WERI-Rb-1 (cell line): ENCODE measurements around the gene KICS2.

Source experiments
- DNase-seq: peaks from one replicate; pipeline ENCODE4 v3.0.0-alpha.2; 2020
- H3K27ac ChIP-seq: fragments of 250-450 bp; sonication (Bioruptor Pico); 2 replicates; pipeline ENCODE4 v1.5.1; 2020; ENCODE audit warnings: mild to moderate bottlenecking, moderate library complexity
- H3K27me3 ChIP-seq: fragments of 250-450 bp; sonication (Bioruptor Pico); 2 replicates; pipeline ENCODE4 v1.5.1; 2021; ENCODE audit warnings: mild to moderate bottlenecking, low read depth, moderate library complexity; ENCODE audit not compliant: insufficient read depth, severe bottlenecking
- H3K36me3 ChIP-seq: fragments of 250-450 bp; sonication (Bioruptor Pico); 2 replicates; pipeline ENCODE4 v1.5.1; 2020; ENCODE audit warnings: mild to moderate bottlenecking, moderate library complexity
- H3K4me3 ChIP-seq: 2 replicates; pipeline ENCODE4 v1.5.1; 2011; ENCODE audit warnings: low read depth, mild to moderate bottlenecking, control low read depth, low read length
- H3K9me3 ChIP-seq: fragments of 250-450 bp; sonication (Bioruptor Pico); 2 replicates; pipeline ENCODE4 v1.5.1; 2021; ENCODE audit warnings: mild to moderate bottlenecking, moderate library complexity; ENCODE audit not compliant: severe bottlenecking
- CTCF ChIP-seq: IDR thresholded peaks from 2 replicates; pipeline ENCODE4 v1.5.1; 2011; ENCODE audit warnings: low read depth, mild to moderate bottlenecking, control low read depth, inconsistent platforms, low read length

KICS2 gene

GRCh38 chr12:64240781-64241180, 18.7 kb upstream of the KICS2 start:
- no peak for DNase-seq

GRCh38 chr12:64237382-64237781, 15.3 kb upstream of the KICS2 start:
- Histone ChIP-seq H3K27me3 (no peaks in the 10 kb centered on the region), H3K27ac (no peak overlapping the region), H3K36me3 (no peaks in the 10 kb centered on the region), H3K4me3 (no peak overlapping the region), H3K9me3 (no peaks in the 10 kb centered on the region)
- no peak for TF ChIP-seq CTCF
- no peak for DNase-seq

More at GRCh38 chr12:64240781-64241180, 18.7 kb upstream of the KICS2 start:
- Histone ChIP-seq H3K36me3 (no peaks in the 10 kb centered on the region), H3K27ac (no peak overlapping the region), H3K9me3 (no peaks in the 10 kb centered on the region), H3K27me3 (no peaks in the 10 kb centered on the region), H3K4me3 (no peak overlapping the region)
- TF ChIP-seq CTCF = no peak

- no peak for DNase-seq
- no peak overlapping the region for H3K27ac ChIP-seq
- H3K4me3 ChIP-seq = no peak overlapping the region
- no peaks in the 10 kb centered on the region for H3K27me3 ChIP-seq
- no peaks in the 10 kb centered on the region for H3K9me3 ChIP-seq
- TF ChIP-seq CTCF = peak; percentile 27; the same call in 1 of the 2 replicates
- H3K36me3 ChIP-seq = no peaks in the 10 kb centered on the region
These were observed 14.5 kb upstream of the KICS2 start for GRCh38 chr12:64236549-64236948.

GRCh38 chr12:64232196-64232595, 10.1 kb upstream of the KICS2 start:
- no peaks in the 10 kb centered on the region for H3K27me3 ChIP-seq
- H3K36me3 ChIP-seq = no peaks in the 10 kb centered on the region
- DNase-seq = no peak
- H3K4me3 ChIP-seq = no peak overlapping the region
- TF ChIP-seq CTCF = no peak
- H3K27ac ChIP-seq = no peak overlapping the region
- H3K9me3 ChIP-seq = no peaks in the 10 kb centered on the region

- H3K27me3 ChIP-seq = no peaks in the 10 kb centered on the region
- no peaks in the 10 kb centered on the region for H3K9me3 ChIP-seq
- H3K27ac ChIP-seq = no peak overlapping the region
- TF ChIP-seq CTCF = no peak
- no peak overlapping the region for H3K4me3 ChIP-seq
- H3K36me3 ChIP-seq = no peaks in the 10 kb centered on the region
- no peak for DNase-seq
These were observed 7.7 kb upstream of the KICS2 start for GRCh38 chr12:64229796-64230195.

GRCh38 chr12:64229240-64229639, 7.1 kb upstream of the KICS2 start:
- no peak overlapping the region for H3K4me3 ChIP-seq
- H3K27ac ChIP-seq = no peak overlapping the region
- no peaks in the 10 kb centered on the region for H3K9me3 ChIP-seq
- no peak for DNase-seq
- H3K27me3 ChIP-seq = no peaks in the 10 kb centered on the region
- no peaks in the 10 kb centered on the region for H3K36me3 ChIP-seq
- no peak for TF ChIP-seq CTCF
